Coronary artery (tissue), 2 donors: ENCODE results near the gene TXNIP.

Experiments used
- DNase-seq: peaks from one replicate; pipeline ENCODE4 v3.0.0-alpha.2; 2017; ENCODE audit warnings: low spot score
- H3K27ac ChIP-seq, 2 donors: fragments of 200-600 bp; sonication (generic); one replicate each; pipeline ENCODE4 v1.5.1; 2016 to 2019
- H3K4me3 ChIP-seq: fragments of 200-600 bp; sonication (generic); 2 replicates; pipeline ENCODE4 v1.5.1; 2016; ENCODE audit warnings: mild to moderate bottlenecking, moderate library complexity
- TF ChIP-seq, protein P1 (sequence below): fragments of 200-600 bp; sonication (generic); IDR thresholded peaks from one replicate; pipeline ENCODE4 v1.5.1; 2019; ENCODE audit warnings: antibody characterized with exemption

Gene TXNIP

DNA sequence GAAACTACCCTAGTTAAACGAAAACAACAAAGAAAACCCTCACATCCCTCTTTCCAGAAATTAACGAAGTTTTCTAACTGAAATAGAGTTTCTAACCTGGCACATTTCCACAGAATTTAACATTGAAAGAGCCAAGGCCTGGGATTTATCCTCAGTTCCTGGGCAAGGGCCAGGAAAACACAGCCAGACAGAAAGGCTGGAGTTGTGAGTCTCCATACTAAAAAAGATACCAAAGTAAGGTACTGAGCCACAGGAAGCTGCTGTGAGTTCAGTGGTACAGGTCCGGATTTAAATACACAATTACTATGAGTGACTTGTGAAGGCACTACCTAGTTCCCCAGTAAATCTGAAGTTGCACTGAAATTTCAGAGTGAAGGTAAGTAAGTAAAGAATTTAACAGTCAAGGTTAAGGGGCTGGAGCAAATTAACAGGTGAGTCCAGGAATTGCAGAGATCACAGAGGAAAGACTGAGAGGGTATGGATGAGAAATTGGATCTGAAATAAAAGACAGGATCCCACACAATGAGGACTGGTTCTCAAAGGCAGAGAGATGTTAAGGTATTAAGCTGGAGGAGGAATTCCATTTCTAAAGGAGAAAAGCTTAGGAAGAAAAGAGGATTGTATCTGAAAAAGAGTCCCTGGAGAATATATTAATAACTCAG lies 39.5 kb downstream of the TXNIP start:
- peak overlapping the region; percentile 93 for H3K4me3 ChIP-seq
- peak overlapping the region; percentile 95 to 99 for H3K27ac ChIP-seq
- TF ChIP-seq, protein P1, sequence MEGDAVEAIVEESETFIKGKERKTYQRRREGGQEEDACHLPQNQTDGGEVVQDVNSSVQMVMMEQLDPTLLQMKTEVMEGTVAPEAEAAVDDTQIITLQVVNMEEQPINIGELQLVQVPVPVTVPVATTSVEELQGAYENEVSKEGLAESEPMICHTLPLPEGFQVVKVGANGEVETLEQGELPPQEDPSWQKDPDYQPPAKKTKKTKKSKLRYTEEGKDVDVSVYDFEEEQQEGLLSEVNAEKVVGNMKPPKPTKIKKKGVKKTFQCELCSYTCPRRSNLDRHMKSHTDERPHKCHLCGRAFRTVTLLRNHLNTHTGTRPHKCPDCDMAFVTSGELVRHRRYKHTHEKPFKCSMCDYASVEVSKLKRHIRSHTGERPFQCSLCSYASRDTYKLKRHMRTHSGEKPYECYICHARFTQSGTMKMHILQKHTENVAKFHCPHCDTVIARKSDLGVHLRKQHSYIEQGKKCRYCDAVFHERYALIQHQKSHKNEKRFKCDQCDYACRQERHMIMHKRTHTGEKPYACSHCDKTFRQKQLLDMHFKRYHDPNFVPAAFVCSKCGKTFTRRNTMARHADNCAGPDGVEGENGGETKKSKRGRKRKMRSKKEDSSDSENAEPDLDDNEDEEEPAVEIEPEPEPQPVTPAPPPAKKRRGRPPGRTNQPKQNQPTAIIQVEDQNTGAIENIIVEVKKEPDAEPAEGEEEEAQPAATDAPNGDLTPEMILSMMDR = no peak
- DNase-seq = no peak

DNA sequence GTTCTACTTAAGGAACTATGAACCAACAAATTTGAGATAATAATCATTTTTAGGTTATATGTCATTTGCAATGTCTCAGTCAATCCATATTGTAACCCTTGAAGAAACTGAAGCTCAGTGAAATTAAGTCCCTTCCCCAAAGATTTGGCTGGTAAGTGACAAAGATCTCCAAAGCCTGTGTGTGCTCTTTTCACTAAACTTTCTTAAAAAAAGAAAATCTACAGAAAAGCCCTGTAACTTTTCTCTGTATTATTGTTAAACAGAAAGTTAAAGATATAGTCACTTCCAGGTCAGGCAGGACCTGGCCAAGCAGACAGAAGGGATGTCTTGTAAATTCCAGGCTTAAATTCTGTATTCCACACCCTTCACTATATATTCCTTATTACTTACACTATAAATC lies 40.0 kb downstream of the TXNIP start:
- TF ChIP-seq, protein P1 = no peak
- peak overlapping the region; percentile 95 to 99 for H3K27ac ChIP-seq

DNA sequence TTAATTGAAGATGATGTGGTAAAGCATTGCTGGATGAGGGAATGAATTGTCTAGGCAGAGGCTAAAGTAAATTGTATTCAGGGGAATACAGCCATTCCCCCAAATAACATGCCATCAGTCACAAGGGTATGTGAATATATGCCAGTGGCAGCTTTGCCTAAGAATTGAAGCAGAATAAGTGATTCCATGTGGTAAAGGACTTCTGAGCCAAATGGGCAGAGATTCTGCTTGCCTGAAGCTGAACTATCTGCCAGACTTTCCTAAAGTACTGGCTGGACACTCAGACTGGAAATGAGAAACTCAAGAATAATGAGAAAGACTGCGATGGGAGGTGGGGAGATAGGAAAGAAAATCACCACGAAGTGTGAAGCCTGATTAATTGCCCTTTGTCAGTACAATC lies 40.9 kb downstream of the TXNIP start:
- TF ChIP-seq, protein P1 = no peak
- no peak for DNase-seq
- Histone ChIP-seq H3K27ac (peak overlapping the region; percentile 95 to 99), H3K4me3 (peak overlapping the region; percentile 93)

More for the DNA sequence above, 40.0 kb downstream of the TXNIP start:
- no peak for DNase-seq
- H3K4me3 ChIP-seq = peak overlapping the region; percentile 93

DNA sequence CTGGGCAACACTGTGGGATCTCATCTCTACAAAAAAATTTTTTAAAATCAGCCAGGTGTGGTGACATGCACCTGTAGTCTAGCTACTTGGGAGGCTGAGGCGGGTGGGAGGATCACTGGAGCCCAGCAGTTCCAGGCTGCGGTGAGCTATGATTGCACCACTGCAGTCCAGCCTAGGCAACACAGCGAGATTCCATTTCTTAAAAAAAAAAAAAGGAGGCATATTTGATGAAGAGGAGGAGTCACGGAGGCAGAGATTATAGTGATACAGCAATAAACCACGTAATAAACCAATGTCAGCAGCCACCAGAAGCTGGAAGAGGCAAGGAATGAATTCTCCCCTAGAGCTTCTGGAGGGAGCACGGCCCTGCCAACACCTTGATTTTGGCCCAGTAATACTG lies 42.5 kb downstream of the TXNIP start:
- DNase-seq = no peak
- Histone ChIP-seq H3K27ac (no peak overlapping the region), H3K4me3 (no peak overlapping the region)
- TF ChIP-seq, protein P1 = no peak

DNA sequence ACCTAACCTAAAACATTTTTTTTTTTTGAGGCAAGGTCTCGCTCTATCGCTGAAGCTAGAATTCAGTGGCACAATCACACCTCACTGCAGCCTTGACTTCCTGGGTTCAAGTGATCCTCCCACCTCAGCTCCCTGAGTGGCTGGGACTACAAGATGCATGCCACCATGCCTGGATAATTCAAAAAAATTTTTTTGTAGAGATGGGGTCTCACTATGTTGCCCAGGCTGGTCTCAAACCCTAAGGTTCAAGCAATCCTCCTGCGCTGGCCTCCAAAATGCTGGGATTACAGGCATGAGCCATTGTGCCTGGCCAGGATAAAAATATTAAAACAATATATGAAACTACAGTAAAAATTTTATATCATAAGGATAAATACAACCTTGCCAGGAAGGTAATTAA lies 43.5 kb downstream of the TXNIP start:
- DNase-seq = no peak
- Histone ChIP-seq H3K4me3 (no peak overlapping the region), H3K27ac (no peak overlapping the region)
- TF ChIP-seq, protein P1 = no peak

DNA sequence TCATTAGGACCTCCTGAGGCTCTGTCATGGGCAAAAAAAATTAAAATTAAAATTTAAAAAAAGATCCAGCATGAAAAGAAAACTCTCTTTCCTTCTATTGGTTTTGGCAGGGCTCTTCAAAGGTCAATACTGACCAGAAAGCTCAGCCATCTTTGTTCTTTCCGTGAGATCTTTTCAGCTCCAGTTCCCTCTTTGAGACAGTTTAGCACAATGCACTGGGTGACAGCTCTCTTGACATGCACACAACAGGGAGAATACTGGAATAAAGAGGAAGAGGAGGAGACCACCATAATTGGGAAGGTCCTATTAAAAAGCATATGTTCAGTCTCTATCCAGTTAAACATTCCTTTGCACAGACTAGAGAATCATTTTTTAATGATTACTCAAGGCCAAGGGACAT lies 44.9 kb downstream of the TXNIP start:
- no peak overlapping the region for H3K4me3 ChIP-seq
- TF ChIP-seq, protein P1 = no peak
- H3K27ac ChIP-seq = no peak overlapping the region
- no peak for DNase-seq

DNA sequence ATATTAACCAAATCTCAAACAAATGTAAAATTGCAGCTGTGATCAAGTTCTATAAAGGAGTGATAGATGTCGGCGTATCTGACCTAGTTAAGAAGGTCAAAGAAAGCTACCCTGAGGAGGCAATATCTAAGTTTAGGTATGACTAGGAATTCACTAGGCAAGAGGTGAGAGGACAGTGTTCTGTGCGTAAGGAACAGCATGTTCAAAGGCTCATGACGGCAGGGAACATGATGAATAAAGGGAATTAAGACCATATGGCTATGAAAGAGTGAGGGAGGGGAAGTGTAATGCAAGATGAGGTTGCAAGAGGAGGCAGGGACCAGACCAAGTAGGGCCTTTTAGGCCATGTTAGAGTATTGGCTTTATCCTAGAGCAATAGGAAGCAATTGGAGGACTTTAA lies 47.2 kb downstream of the TXNIP start:
- Histone ChIP-seq H3K4me3 (no peak overlapping the region), H3K27ac (no peak overlapping the region)
- TF ChIP-seq, protein P1 = no peak
- DNase-seq = no peak
